NOMO-1 treated with DMSO at 0.1 percent for 48 hours (cell line): Measurements from ENCODE around the gene NPIPA1.
"Not testable (repeated sequence)": the region's sequence is repeated elsewhere in the genome, so short reads cannot be mapped to it uniquely, and the experiment has no call there.

ENCODE experiments used
- DNase-seq: peaks from one replicate; lab custom pipeline; 2025; ENCODE audit not compliant: unreplicated experiment; lab: John Stamatoyannopoulos, UW

NPIPA1 gene

DNA sequence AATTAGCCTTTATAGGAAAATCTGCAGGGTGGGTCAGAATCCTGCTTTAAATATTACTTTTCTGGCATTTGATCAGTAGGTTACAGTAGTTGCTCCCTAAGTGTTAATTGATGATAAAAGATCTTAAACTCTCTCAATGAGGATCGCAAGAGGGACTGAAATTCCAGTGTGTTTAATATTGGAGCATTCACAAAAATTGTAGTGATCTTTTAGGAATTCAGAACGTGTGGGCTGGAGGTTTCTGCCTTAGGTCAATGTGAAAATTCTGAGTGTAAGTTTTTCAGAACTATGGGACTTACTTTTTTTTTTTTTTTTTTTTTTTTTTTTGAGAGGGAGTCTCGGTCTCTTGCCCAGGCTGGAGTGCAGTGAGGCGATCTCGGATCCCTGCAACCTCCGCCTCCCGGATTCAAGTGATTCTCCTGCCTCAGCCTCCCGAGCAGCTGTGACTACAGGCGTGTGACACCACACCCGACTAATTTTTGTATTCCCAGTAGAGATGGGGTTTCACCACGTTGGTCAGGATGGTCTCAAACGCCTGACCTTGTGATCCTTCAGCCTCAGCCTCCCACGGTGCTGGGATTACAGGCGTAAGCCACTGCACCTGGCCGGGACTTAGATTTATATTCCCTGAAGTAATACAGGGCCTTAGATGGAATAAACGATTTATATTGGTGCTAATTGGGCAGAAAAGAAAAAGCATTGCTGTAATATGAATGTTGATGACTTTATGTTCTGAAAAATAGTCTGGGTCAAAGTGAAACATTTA is 39.9 kb downstream of the NPIPA1 start:
- not testable (repeated sequence) for DNase-seq

DNA sequence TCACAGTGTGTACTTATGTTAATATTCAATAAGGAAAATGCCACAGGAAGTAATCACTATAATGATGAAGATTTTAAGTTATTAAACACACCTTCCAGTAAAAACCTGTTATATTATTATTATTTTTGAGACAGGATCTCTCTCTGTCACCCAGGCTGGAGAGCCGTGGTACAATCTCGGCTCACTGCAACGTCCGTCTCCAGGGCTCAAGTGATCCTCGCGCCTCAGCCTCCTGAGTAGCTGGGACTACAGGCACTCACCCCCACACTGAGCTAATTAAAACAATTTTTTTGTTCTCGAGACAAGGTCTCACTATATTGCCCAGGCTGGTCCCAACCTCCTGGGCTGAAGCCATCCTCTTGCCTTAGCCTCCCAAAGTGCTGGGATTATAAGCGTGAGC is 41.0 kb downstream of the NPIPA1 start:
- not testable (repeated sequence) for DNase-seq

DNA sequence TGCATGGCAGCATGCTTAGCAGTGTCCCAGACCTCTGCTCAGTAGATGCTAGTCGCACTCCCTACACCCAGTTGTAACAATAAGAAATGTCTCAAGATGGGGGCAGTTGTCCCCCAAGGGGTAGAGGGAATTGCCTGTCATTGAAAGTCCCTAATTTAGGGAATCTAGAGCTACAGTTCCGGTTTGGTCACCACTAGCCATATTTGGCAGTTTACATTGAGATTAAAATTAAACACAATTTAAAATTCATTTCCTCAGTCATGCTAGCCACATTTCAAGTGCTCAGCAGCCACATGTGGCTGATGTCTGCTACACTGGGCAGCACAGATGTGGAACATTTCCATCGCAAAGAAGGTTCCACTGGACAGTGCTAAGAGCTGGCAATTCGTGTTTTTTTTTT is 41.7 kb downstream of the NPIPA1 start:
- DNase-seq = not testable (repeated sequence)

DNA sequence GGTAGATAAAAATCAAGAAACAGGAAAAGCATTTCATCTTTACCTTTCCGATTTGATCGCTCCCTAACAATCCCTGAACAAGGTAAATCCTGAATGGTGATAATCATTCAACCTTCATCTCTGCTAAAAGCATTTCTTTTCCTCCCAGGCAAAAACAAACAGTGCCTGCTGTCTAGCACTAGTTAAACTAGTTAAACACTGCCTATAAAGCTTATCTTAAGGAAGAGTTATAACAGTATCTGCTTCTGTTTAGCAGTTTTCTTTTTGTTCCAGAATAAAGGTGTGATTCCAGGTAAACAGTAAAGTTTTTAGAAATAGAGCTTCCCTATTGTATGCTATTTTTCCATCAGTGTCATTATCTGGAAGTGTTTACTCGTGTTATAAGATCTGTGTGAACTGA is 44.0 kb downstream of the NPIPA1 start:
- not testable (repeated sequence) for DNase-seq

DNA sequence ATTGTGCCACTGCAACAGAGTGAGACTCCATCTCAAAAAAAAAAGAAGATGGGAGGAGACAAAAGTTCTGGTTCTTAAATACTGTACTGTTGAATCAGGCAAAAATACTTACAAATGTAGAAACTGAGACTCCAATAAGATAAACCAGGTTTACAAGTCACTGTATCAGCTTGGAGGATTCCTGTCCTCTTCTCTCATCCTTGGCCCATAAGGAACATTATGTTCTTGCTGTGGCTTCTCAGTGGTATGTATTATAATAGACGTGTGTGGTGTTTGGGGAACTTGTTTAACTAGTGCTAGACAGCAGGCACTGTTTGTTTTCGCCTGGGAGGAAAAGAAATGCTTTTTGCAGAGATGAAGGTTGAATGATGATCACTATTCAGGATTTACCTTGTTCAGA is 45.3 kb downstream of the NPIPA1 start:
- DNase-seq = not testable (repeated sequence)

DNA sequence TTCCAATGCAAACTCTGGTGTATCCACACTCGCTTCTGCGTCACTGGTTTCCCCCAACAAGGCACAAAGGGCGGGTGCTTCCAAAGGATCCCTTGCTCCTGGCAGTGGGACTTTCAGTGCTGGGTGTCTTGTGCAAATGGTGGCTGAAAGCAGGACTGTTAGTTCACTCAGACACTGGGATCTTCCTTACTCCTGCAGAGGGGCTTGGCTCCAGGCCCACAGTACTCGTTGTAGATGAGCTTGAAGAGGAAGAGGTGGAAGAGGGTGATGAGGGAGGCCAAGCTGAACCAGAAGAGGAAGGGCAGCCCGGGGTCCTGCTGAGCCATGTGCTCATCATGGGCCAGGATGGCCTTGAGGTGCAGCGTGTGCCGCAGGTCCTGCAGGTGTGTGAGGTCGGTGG is 50.8 kb downstream of the NPIPA1 start:
- not testable (repeated sequence) for DNase-seq

DNA sequence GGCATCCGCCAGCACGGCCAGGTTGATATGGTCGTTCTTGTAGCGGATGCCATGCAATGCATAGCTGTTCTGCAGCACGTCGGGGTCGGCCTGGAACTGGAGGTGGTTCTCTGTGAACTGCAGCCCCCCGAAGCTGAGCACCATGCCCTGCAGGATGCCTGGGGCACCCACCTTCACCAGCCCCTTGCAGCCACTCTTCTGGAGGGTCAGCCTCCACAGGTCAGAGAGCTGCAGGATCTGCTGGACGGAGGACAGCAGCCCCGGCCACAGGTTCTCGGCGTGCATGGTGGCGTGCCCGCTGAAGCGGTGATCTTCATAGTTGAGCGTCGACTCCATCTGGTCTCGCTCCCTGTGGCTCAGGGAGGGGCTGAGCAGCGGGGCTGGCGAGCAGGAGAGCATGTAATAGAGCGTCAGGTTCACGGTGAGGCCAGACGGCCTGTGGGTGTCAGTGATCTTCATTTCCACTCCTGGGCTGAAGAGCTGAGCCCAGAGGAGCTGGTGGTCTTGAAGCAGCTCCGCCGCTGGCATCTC is 51.5 kb downstream of the NPIPA1 start:
- DNase-seq = not testable (repeated sequence)

DNA sequence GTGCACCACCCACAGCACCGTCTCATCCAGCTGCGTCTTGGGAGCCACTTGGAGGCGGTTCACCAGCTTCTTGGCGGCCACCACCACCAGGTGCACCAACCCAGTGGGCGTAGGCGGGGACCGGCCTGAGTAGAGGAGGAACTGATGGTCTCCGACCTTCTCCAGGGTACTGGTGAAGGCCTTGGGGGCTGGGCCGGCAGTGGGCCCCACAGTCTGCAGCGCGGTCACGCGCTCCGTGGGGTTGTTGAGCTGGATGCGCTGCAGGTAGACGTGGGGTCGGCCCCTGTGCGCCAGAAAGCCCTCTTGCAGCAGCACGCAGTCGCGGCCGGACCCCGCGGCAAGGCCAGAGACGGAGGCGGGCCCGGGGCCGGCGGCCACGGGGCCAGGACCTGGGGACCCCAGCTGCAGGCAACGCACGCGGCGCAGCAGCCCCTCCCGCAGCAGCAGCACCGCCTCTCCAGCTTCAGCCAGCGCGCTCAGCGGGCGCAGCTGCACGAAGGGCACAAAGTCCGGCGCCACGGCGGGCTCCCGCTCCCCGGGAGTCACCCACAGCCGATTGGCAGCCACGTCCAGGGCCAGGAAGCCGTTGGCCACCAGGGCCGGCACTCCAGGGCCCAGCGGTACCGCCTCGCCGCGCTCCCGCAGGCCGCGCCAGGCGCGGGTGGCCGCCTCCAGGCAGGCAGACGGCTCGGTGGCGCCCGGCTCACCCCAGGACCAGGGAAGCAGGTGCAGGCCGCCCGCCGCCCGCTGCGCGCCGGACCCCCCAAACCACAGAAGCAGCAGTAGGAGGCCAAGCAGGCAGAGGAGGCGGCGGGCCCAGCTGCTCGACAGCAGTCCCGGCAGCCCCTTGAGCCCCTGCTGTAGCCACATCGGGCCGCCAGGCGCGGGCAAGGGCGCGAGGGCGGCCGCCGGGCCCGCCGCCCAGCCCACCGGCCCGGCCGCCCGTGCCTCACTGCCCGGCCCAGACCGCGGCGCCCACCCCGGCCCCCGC is 52.3 kb downstream of the NPIPA1 start:
- not testable (repeated sequence) for DNase-seq

DNA sequence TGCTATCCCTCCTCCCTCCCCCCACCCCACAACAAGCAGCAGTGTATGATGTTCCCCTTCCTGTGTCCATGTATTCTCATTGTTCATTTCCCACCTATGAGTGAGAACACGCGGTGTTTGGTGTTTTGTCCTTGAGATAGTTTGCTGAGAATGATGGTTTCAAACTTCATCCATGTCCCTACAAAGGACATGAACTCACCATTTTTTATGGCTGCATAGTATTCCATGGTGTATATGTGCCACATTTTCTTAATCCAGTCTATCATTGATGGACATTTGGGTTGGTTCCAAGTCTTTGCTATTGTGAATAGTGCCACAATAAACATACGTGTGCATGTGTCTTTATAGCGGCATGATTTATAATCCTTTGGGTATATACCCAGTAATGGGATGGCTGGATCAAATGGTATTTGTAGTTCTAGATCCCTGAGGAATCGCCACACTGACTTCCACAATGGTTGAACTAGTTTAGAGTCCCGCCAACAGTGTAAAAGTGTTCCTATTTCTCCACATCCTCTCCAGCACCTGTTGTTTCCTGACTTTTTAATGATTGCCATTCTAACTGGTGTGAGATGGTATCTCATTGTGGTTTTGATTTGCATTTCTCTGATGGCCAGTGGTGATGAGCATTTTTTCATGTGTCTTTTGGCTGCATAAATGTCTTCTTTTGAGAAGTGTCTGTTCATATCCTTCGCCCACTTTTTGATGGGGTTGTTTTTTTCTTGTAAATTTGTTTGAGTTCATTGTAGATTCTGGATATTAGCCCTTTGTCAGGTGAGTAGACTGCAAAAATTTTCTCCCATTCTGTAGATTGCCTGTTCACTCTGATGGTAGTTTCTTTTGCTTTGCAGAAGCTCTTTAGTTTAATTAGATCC is 56.3 kb downstream of the NPIPA1 start:
- not testable (repeated sequence) for DNase-seq

DNA sequence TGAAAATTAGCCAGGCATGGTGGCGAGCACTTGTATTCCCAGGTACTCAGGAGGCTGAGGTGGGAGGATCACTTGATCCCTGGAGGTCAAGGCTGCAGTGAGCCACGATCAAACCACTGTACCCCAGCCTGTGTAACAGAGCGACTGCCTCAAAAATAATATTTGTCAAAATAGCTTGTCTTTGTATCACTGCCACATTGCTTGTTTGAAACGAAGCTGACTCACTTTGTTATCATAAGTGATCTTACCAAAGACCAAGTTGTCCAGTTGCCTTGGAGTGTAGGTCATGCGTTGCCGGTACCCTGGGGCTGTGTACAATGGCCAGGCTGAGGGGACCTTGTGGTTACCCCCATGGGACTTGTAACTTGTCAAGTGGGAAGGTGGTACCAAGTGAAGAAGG is 59.5 kb downstream of the NPIPA1 start:
- not testable (repeated sequence) for DNase-seq

DNA sequence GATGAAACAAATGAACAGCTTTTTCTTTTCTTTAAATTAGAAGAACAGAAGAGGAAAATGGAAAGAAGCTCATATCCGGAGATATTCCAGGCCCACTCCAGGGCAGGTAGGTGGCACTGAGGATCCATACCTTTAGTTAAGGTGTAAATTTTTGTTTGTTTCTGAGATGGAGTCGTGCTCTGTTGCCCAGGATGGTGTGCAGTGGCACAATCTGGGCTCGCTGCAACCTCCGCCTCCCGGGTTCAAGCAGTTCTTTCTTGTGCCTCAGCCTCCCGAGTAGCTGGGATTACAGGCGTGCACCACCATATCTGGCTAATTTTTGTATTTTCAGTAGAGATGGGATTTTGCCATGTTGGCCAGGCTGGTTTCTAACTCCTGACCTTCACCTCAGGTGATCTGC is 61.1 kb downstream of the NPIPA1 start:
- not testable (repeated sequence) for DNase-seq

DNA sequence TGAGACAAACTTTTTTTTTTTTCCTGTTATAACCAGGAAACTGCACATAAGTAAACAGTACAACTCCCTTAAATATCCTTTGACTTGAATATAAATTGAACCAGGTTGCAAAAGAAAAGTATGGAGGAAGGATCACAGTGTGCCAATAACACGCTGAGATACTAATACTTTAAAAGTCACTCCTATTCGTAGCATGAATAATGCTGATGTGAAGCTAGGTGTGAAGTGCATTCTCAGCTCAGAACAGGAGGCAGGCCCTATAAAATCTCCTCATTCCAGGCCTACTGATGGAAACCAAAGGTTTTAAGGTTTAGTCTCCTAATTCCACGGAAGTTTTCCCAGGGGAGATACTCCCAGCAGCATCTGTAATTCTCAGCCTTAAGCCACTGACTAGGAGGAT is 62.6 kb downstream of the NPIPA1 start:
- DNase-seq = not testable (repeated sequence)
